ENCODE measurements around the gene PTPRM. TPM values are rescaled to one million over a fixed set of nuclear protein-coding genes. Genes with fewer than 3 reads are reported as not detected.

Gene PTPRM
- total and polyA plus RNA-seq, 2 of the 8 experiments (the other 6 are each of a cell fraction or from before 2014, with no cell fraction given) = 4.1 to 7.0 TPM

- ChIA-PET POLR2A (ENCODE audit: partially characterized antibody) (no interaction called here), CTCF (ENCODE audit: partially characterized antibody) (no interaction called here)
- Histone ChIP-seq H2AFZ (ENCODE audit: low read length) (no peak overlapping the region), H3K4me3 (ENCODE audit: extremely low read depth in 1 of 4, insufficient read depth in 2 of 4, low read depth in 3 of 4, low read length in 4 of 4) (no peak overlapping the region), H3K14ac (ENCODE audit: insufficient read length) (no peak overlapping the region), H3K27ac (ENCODE audit: low read depth, low read length) (no peak overlapping the region), H2BK20ac (ENCODE audit: low read length) (no peak overlapping the region), H2BK120ac (replicated peaks; ENCODE audit: low read depth, low read length) (no peak overlapping the region), H2BK5ac (ENCODE audit: low read depth, low read length) (no peak overlapping the region), H3K18ac (ENCODE audit: extremely low read depth, low read length) (no peak overlapping the region), H2BK12ac (ENCODE audit: low read depth, low read length) (no peak overlapping the region), H4K20me1 (replicated peaks in 1 of 2; ENCODE audit: control insufficient read depth in 1 of 2, insufficient read depth in 2 of 2, low read length in 2 of 2) (no peaks in the 10 kb centered on the region), H3K4me2 (ENCODE audit: insufficient read depth in 1 of 2, low read depth in 2 of 2, low read length in 2 of 2) (no peak overlapping the region), H3K4ac (replicated peaks; ENCODE audit: insufficient read length, low read depth, low read length) (no peak overlapping the region), H4K8ac (ENCODE audit: extremely low read depth, insufficient read depth, low read length) (no peak overlapping the region), H3K36me3 (ENCODE audit: control insufficient read depth in 2 of 4, insufficient read depth in 4 of 4, low read length in 3 of 4) (no peaks in the 10 kb centered on the region), H3K79me2 (ENCODE audit: control insufficient read depth in 1 of 2, insufficient read depth in 2 of 2, low read length in 2 of 2) (no peaks in the 10 kb centered on the region), H2BK15ac (ENCODE audit: low read length) (no peak overlapping the region), H3K79me1 (ENCODE audit: low read depth, low read length) (no peaks in the 10 kb centered on the region), H4K5ac (ENCODE audit: insufficient read length, low read depth, low read length) (no peak overlapping the region), H3K23ac (ENCODE audit: insufficient read length) (no peak overlapping the region), H3K23me2 (ENCODE audit: low read depth, low read length) (no peaks in the 10 kb centered on the region), H4K91ac (replicated peaks; ENCODE audit: insufficient read length, low read length) (no peak overlapping the region), H3K9me3 (ENCODE audit: insufficient read depth in 2 of 2, low read depth in 1 of 2, low read length in 1 of 2) (no peaks in the 10 kb centered on the region), H3K4me1 (replicated peaks in 1 of 4; ENCODE audit: control insufficient read depth in 3 of 4, insufficient read depth in 4 of 4, low read length in 3 of 4) (peaks cover 0 to 4% (median under 1%) of the 10 kb centered on the region in 4 experiments; a peak in 2 of 7 replicates), H3K27me3 (replicated peaks in 1 of 4; ENCODE audit: control insufficient read depth in 3 of 4, extremely low read depth in 1 of 4, insufficient read depth in 3 of 4, low read length in 3 of 4) (no peaks in the 10 kb centered on the region), H3K9ac (replicated peaks in 1 of 4; ENCODE audit: extremely low read depth in 1 of 4, low read depth in 3 of 4, low read length in 3 of 4) (no peak overlapping the region), H3K56ac (replicated peaks; ENCODE audit: insufficient read length, low read depth, low read length) (no peak overlapping the region), H2AK5ac (ENCODE audit: low read depth, low read length) (no peak overlapping the region)
- WGBS, 2 experiments (ENCODE audit: extremely low coverage in 1 of 2, insufficient coverage in 1 of 2, insufficient read length in 1 of 2, insufficient replicate concordance in 2 of 2, low coverage in 1 of 2, low lambda C conversion rate in 2 of 2, missing lambda C conversion rate in 1 of 2) = 86% methylated on average over 1 of the region's 1 CpG; no CpG with 5 or more reads in 1 of the 2 experiments
- DNase-seq (ENCODE audit: low read depth in 1 of 2, low spot score in 2 of 2) = no peak
- no peak for FAIRE-seq
- TF ChIP-seq SUZ12 (IDR thresholded peaks at IDR 0.05; ENCODE audit: low read length) = no peak
- TF ChIP-seq RXRA (IDR thresholded peaks at IDR 0.05; ENCODE audit: insufficient read depth, low read depth, low read length) = no peak
- no peak for TF ChIP-seq USF2 (IDR thresholded peaks at IDR 0.05; ENCODE audit: low read length)
- no peak for TF ChIP-seq RNF2 (IDR thresholded peaks at IDR 0.05; ENCODE audit: borderline replicate concordance, low read depth, low read length, missing control alignments, poor library complexity, severe bottlenecking)
Observed at GRCh38 chr18:7686278-7686677, 119.2 kb downstream of the PTPRM start.
